GM20000 (cell line): ENCODE data around the gene RAET1G.
"Not testable (repeated sequence)": the region's sequence is repeated elsewhere in the genome, so short reads cannot be mapped to it uniquely, and the experiment has no call there.

Experiments
- DNase-seq: peaks from one replicate; pipeline ENCODE4 v3.0.0; 2012; ENCODE audit warnings: low spot score
- TF ChIP-seq, protein P1 (sequence below): IDR thresholded peaks from 2 replicates; pipeline ENCODE4 v1.5.1; 2012; ENCODE audit warnings: mild to moderate bottlenecking, control low read depth; ENCODE audit errors: extremely low read depth, missing control alignments

RAET1G gene

DNA sequence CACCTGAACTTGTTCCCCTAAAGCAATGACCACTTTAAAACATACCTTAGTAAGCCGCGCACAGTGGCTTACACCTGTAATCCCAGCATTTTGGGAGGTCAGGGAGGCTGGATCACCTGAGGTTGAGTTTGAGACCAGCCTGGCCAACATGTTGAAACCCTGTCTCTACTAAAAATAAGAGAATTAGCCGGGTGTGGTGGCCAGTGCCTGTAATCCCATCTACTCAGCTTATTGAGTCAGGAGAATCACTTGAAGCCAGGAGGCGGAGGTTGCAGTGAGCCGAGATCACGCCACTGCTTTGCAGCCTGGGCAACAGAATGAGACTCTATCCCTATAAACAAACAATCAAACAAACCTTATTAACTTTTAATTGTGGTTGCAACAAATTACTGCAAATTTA lies 23.4 kb downstream of the RAET1G start:
- TF ChIP-seq, protein P1, sequence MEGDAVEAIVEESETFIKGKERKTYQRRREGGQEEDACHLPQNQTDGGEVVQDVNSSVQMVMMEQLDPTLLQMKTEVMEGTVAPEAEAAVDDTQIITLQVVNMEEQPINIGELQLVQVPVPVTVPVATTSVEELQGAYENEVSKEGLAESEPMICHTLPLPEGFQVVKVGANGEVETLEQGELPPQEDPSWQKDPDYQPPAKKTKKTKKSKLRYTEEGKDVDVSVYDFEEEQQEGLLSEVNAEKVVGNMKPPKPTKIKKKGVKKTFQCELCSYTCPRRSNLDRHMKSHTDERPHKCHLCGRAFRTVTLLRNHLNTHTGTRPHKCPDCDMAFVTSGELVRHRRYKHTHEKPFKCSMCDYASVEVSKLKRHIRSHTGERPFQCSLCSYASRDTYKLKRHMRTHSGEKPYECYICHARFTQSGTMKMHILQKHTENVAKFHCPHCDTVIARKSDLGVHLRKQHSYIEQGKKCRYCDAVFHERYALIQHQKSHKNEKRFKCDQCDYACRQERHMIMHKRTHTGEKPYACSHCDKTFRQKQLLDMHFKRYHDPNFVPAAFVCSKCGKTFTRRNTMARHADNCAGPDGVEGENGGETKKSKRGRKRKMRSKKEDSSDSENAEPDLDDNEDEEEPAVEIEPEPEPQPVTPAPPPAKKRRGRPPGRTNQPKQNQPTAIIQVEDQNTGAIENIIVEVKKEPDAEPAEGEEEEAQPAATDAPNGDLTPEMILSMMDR = no peak
- DNase-seq = no peak

DNA sequence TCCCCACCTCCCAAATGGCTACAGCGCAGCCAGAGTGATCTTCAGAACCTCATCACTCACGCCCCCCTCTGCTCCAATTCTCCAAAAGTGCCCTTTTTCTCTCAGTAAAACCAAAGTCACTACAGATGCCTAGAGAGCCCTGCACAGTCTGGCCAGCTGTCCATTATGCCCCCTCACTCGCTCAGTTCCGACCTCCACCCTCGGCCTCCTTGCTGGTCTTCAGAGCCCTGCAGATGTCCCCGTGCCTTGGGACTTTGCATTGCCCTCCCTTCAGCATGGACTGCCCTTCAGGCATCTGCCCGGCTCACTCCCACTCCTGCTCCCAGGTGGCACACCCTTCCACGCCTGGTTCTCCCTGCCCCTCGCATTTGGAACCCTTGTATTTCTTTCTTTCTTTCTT lies 24.0 kb downstream of the RAET1G start:
- DNase-seq = no peak
- TF ChIP-seq, protein P1 = no peak

DNA sequence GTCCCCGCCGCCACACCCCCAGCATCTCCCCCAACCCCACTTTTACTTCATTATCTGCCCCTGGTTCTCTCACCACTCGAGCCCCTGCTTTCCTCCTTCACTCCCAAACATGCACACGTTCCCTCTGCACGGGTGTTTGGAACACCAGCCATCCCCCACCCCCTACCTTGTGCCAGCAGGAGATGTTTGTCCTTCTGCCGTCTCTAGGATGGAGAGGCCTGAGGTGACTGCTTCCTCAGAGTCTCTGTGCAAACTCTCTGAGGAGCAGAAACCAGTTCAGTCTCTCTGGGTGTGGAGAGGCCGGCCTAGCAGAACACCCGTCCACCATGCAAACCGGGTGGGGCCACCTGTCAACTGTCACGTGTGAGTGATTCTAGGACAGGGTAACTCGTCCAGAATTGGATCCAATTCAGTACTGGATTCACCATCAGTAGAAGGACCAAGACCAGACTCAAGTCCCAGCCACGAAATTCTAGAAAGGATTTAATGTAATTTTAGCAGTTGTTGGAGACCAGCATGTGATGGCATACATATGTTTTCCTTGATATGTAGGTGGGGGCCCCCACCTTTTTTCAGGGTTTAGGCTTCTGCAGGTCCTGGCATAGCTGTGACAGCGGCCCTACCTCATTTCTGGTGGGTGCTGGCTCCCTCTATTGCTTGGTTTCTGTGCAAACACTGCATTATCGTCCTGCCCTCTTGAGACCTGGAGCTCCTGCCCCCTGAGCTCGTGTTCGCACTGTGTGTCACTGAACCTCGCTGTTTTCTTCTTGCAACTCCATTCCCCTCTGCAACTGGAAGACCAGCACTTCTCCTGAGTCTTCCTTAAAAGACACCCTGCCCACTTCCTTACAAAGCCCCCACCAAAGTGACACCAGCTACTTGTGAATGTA lies 24.8 kb downstream of the RAET1G start, which contains the start of gene RAET1E:
TSS of gene RAET1E (minus strand) at position 259 of the 890 bp plus-strand sequence. CDS start 7,212 bp downstream, outside the sequence.
- DNase-seq = no peak
- TF ChIP-seq, protein P1 = no peak

DNA sequence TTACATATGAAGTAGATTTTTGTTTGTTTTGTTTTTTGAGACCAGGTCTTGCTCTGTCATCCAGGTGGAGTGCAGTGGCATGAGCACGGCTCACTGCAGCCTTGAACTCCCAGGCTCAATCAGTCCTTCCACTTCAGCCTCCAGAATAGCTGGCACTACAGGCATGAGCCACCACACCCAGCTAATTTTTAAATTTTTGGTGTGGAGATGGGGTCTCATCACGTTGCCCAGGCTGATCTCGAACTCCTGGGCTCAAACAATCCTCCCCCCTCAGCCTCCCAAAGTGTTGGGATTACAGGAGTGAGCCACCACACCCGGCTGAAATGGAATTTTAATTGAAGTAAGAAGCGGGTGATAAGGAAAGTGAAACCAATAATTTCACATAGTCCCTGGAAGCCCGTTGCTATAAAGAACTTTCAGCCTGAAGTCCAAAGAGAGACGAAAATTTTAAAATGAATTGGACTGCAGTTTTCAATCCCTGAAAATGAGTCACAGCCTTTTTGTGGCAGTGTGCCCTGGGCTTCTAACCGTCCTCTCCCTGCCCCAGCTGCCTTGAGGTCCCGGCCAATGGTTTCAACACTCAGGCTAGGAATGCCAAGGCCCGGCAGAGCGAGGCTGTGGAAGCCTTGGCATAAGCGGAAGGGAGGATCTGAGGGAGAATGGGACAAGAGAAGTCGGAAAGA lies 25.8 kb downstream of the RAET1G start:
- no peak for DNase-seq

DNA sequence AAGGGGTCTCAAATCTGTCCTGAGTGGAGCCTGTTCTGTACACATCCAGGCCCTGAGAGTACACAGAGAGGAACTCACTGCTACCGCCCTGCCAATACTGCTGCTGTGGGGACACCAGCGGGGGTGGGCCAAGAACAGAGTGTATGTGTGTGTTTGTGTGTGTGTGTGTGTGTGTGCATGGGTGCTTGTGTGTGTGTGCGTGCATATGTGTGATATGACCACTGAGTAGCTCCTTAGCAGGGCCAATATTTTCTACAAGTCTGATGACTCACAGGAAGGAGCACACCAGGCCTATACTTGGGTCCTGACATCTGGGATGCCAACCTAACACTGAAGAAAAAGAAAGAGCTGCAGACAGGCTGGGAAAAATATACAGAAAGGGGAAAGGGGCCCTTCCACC lies 26.4 kb downstream of the RAET1G start:
- DNase-seq = no peak
- TF ChIP-seq, protein P1 = no peak

More for the DNA sequence above, 25.8 kb downstream of the RAET1G start:
- TF ChIP-seq, protein P1 = no peak

DNA sequence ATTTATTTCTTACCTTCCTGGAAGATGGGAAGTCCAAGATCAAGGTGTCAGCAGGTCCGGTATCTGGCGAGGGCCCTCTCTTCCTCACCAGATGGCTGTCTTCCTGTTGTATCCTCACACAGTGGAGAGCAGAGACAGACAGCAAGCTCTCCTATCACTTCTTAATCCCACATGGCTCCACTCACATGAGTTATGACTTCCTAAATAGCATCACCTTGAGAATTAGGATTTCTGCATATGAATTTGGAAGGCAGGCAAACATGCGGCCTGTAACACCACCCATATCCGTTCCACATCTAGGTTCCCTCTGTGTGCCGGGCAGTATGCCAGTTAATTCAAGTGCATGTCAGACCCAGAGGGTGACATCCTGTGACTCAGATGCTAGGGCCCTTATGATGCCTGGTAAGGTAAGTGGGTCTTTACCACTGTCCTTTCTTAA lies 27.1 kb downstream of the RAET1G start:
- TF ChIP-seq, protein P1 = no peak
- DNase-seq = no peak

DNA sequence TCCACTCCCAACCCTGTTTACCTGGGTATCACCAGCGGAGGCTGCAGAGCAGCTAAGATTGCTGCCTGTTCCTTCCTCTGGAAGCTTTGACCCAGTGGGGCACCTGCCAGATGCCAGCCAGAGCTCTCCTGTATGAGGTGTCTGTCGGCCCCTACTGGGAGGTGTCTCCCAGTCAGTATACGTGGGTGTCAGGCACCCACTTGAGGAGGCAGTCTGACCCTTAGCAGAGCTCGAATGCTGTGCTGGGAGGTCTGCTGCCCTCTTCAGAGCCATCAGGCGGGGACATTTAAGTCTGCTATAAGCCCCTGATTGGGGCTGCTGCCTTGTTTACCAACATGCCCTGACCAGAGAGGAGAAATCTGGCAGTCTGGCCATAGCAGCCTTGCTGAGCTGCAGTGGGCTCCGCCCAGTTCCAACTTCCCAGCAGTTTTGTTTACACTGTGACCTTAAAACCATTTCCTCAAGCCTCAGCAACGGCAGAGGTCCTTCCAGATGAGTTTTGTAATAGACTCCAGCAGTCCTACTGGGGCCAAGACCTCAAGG lies 27.8 kb downstream of the RAET1G start:
- TF ChIP-seq, protein P1 = no peak
- DNase-seq = no peak

DNA sequence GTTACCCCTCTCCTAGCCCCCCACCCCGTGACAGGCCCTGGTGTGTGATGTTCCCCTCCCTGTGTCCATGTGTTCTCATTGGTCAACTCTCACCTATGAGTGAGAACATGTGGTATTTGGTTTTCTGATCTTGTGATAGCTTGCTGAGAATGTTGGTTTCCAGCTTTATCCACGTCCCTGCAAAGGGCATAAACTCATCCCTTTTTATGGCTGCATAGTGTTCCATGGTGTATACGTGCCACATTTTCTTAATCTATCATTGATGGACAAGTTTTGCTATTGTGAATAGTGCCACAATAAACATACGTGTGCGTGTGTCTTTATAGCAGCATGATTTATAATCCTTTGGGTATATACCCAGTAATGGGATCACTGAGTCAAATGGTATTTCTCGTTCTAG lies 31.1 kb downstream of the RAET1G start:
- not testable (repeated sequence) for DNase-seq
